HepG2 (cell line): ENCODE results near the gene PSKH1. TPM values are rescaled to one million over a fixed set of nuclear protein-coding genes. Genes with fewer than 3 reads are reported as not detected.

Experiments used
- AHDC1 ChIP-seq: sonication (generic); formaldehyde crosslinking; IDR thresholded peaks from 2 replicates; pipeline ENCODE4 v1.5.1; 2020; ENCODE audit warnings: mild to moderate bottlenecking, missing genetic modification reagents, borderline replicate concordance
- ARNT2 ChIP-seq: sonication (generic); formaldehyde crosslinking; IDR thresholded peaks from 2 replicates; pipeline ENCODE4 v1.8.0; 2022; ENCODE audit warnings: mild to moderate bottlenecking, low read depth, missing genetic modification reagents, moderate library complexity
- FOXO4 ChIP-seq: sonication (generic); formaldehyde crosslinking; conservative IDR thresholded peaks from 2 replicates; pipeline ENCODE4 v1.8.1; 2023; ENCODE audit warnings: missing genetic modification reagents
- GPN1 ChIP-seq: sonication (generic); formaldehyde crosslinking; IDR thresholded peaks from 2 replicates; pipeline ENCODE4 v1.5.1; 2020; ENCODE audit warnings: missing genetic modification reagents, borderline replicate concordance
- HOXD1 ChIP-seq: sonication (generic); formaldehyde crosslinking; IDR thresholded peaks from 2 replicates; pipeline ENCODE4 v1.5.0; 2020; ENCODE audit warnings: missing genetic modification reagents
- RCOR2 ChIP-seq: IDR thresholded peaks from 2 replicates; pipeline ENCODE4 v1.6.1; 2016; ENCODE audit warnings: missing biosample characterization, missing genetic modification reagents
- SP1 ChIP-seq, 2 experiments: fragments of 450-650 bp in 1 of 2; sonication (generic) in 1 of 2; formaldehyde crosslinking in 1 of 2; IDR thresholded peaks; 2 replicates each; pipeline versions ENCODE4 v1.4.0 to v1.6.1; 2016 to 2020; ENCODE audit warnings: missing genetic modification reagents in 1 of 2
- THYN1 ChIP-seq: sonication (generic); formaldehyde crosslinking; IDR thresholded peaks from 2 replicates; pipeline ENCODE4 v1.8.1; 2023; ENCODE audit warnings: low read depth, mild to moderate bottlenecking, moderate library complexity, missing genetic modification reagents, borderline replicate concordance
- ZFP36 ChIP-seq: fragments of 150-350 bp; IDR thresholded peaks from 2 replicates; pipeline ENCODE4 v1.6.1; 2018; ENCODE audit warnings: borderline replicate concordance, low read length, low read depth; ENCODE audit not compliant: partially characterized antibody
- ZNF7 ChIP-seq: IDR thresholded peaks from 2 replicates; pipeline ENCODE4 v1.6.1; 2016; ENCODE audit warnings: missing biosample characterization, missing genetic modification reagents
- ZNF850 ChIP-seq: sonication (generic); formaldehyde crosslinking; conservative IDR thresholded peaks from 2 replicates; pipeline ENCODE4 v1.9.0; 2021; ENCODE audit warnings: mild to moderate bottlenecking, missing genetic modification reagents
- ZSCAN29 ChIP-seq: sonication (generic); formaldehyde crosslinking; conservative IDR thresholded peaks from 2 replicates; pipeline ENCODE4 v1.4.0; 2020; ENCODE audit warnings: mild to moderate bottlenecking, missing genetic modification reagents
- polyA plus RNA-seq, 8 experiments: library from polyadenylated mRNA; depleted of rRNA in 3 of 8; stranded (reverse) in 7 of 8; unstranded in 1 of 8; fragments of >200 nt; fragmentation: Illumina TruSeq in 4 of 8; extraction: Trizol in 4 of 8; gene quantifications; 2 replicates each; pipeline versions ENCODE4 v1.2.1 to v1.2.3, GENCODE V29; 2011 to 2016; ENCODE audit warnings: low read depth in 4 of 8, missing spikeins in 1 of 8, mixed read lengths in 1 of 8; ENCODE audit not compliant: insufficient read depth in 1 of 8
- total RNA-seq, 5 experiments: library from RNA; depleted of rRNA; stranded (reverse); fragments of >200 nt; fragmentation: Illumina TruSeq; extraction: Trizol; gene quantifications; 2 replicates each; pipeline ENCODE4 v1.2.3, GENCODE V29; 2016; ENCODE audit warnings: low read depth in 1 of 5
- TF ChIP-seq, protein P1 (sequence below): sonication (generic); formaldehyde crosslinking; IDR thresholded peaks from 2 replicates; pipeline ENCODE4 v1.4.0; 2020; ENCODE audit warnings: mild to moderate bottlenecking, missing genetic modification reagents

PSKH1 gene
- total and polyA plus RNA-seq, 2 of the 13 experiments (the other 11 are each of a cell fraction or from before 2014, with no cell fraction given) = 8.4 to 19.1 TPM

GRCh38 chr16:67969254-67970039 lies 76.4 kb downstream of the PSKH1 start (continued):
- TF ChIP-seq AHDC1 (CRISPR knock-in tag) (no peak), ZFP36 (no peak), HOXD1 (CRISPR knock-in tag) (no peak), ZSCAN29 (CRISPR knock-in tag) (no peak), RCOR2 (CRISPR knock-in tag) (peak; percentile 58), ZNF850 (CRISPR knock-in tag) (no peak), FOXO4 (CRISPR knock-in tag) (no peak), GPN1 (CRISPR knock-in tag) (no peak), ARNT2 (no peak), SP1 (IDR thresholded peaks at IDR 0.05) (no peak), SP1 (CRISPR knock-in tag; IDR thresholded peaks at IDR 0.05) (no peak), THYN1 (CRISPR knock-in tag) (no peak), ZNF7 (CRISPR knock-in tag) (no peak)
- TF ChIP-seq, protein P1, sequence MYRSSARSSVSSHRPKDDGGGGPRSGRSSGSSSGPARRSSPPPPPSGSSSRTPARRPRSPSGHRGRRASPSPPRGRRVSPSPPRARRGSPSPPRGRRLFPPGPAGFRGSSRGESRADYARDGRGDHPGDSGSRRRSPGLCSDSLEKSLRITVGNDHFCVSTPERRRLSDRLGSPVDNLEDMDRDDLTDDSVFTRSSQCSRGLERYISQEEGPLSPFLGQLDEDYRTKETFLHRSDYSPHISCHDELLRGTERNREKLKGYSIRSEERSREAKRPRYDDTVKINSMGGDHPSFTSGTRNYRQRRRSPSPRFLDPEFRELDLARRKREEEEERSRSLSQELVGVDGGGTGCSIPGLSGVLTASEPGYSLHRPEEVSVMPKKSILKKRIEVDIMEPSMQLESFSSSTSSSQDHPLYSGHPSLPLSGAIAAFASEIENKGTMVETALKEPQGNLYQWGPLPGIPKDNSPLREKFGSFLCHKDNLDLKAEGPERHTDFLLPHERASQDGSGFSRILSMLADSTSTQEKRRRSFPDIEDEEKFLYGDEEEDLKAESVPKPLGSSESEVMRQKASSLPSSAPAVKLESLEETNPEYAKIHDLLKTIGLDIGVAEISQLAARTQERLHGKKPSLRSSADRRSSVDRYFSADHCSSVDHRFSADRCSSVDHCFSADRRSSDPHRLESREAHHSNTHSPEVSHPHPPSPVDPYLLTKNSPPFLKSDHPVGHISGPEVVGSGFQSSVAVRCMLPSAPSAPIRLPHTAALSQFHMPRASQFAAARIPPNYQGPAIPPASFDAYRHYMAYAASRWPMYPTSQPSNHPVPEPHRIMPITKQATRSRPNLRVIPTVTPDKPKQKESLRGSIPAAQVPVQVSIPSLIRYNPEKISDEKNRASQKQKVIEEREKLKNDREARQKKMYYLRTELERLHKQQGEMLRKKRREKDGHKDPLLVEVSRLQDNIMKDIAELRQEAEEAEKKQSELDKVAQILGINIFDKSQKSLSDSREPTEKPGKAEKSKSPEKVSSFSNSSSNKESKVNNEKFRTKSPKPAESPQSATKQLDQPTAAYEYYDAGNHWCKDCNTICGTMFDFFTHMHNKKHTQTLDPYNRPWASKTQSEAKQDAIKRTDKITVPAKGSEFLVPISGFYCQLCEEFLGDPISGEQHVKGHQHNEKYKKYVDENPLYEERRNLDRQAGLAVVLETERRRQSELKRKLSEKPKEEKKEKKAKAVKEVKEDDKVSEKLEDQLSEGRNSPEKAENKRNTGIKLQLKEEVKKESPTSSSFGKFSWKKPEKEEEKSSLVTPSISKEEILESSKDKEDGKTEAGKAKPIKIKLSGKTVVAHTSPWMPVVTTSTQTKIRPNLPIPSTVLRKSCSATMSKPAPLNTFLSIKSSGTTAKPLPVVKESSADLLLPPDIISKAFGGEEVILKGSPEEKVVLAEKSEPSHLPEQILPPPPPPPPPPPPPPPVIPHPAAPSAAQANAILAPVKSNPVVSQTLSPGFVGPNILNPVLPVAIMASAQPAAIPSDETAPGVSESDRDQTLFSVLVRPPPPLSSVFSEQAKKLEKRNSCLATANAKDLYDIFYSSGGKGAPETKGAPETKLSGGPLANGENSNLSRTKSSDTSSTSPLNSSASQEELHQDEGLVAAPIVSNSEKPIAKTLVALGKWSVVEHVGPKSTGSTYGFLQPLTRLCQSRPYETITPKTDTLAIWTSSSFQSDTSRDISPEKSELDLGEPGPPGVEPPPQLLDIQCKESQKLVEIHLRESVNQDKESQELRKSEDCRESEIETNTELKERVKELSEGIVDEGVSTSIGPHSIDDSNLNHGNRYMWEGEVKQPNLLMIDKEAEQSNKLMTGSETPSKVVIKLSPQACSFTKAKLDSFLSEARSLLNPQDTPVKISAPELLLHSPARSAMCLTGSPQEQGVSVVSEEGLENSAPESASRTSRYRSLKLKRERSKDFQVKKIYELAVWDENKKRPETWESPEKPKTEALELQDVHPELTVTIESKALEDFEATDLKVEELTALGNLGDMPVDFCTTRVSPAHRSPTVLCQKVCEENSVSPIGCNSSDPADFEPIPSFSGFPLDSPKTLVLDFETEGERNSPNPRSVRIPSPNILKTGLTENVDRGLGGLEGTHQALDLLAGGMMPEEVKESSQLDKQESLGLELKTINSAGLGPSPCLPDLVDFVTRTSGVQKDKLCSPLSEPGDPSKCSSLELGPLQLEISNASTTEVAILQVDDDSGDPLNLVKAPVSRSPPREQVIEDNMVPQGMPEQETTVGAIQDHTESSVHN (CRISPR knock-in tag) = no peak
